ENCODE results near the gene CGREF1.

GRCh38 chr2:27076323-27076722 is 42.6 kb downstream of the CGREF1 start:
- TF ChIP-seq CTCF (IDR thresholded peaks at IDR 0.05; ENCODE audit: low read length) (no peak), EZH2 (optimal IDR thresholded peaks at IDR 0.05; ENCODE audit: low read depth, low read length) (no peak), EZH2phosphoT487 (IDR thresholded peaks at IDR 0.05; ENCODE audit: low read length) (no peak)

Measured in MM.1S (cell line).